PC-3 (cell line): ENCODE measurements around the gene RGS11. TPM values are rescaled to one million over a fixed set of nuclear protein-coding genes. Genes with fewer than 3 reads are reported as not detected.

Experiments used
- ATAC-seq: fragments of 200-7000 bp; cut with Tn5 transposase; 2 replicates; pipeline ENCODE4 v1.9.1; 2020; ENCODE audit warnings: mild to moderate bottlenecking, moderate library complexity
- BruUV-seq: library from RNA; stranded (reverse); fragments of 400-500 nt; replicated peaks from 2 replicates; lab custom pipeline; 2021; lab: Mats Ljungman, UMichigan
- CTCF ChIA-PET: fragments of 300-600 bp; sonication (Branson Sonifier 250); formaldehyde crosslinking; loops from one replicate; lab custom pipeline; 2022; ENCODE audit warnings: antibody characterized with exemption; lab: Charles Lee
- POLR2A ChIA-PET: fragments of 300-600 bp; sonication (Branson Sonifier 250); formaldehyde crosslinking; loops from one replicate; lab custom pipeline; 2022; ENCODE audit warnings: antibody characterized with exemption; ENCODE audit not compliant: unreplicated experiment; lab: Charles Lee
- DNase-seq: peaks from one replicate; pipeline ENCODE4 v3.0.0-alpha.2; 2015
- H2AFZ ChIP-seq: fragments of 300-600 bp; sonication (generic); 2 replicates; pipeline ENCODE4 v1.6.0; 2016; ENCODE audit warnings: antibody characterized with exemption, low read length
- H3F3A ChIP-seq: fragments of 300-600 bp; sonication (generic); one replicate; pipeline ENCODE4 v1.6.0; 2017; ENCODE audit warnings: antibody characterized with exemption, low read length, control low read depth, mild to moderate bottlenecking; ENCODE audit not compliant: unreplicated experiment
- H3K27ac ChIP-seq: fragments of 300-600 bp; sonication (generic); 2 replicates; pipeline ENCODE4 v1.5.1; 2016; ENCODE audit warnings: mild to moderate bottlenecking, low read length
- H3K27me3 ChIP-seq: fragments of 300-600 bp; sonication (generic); 2 replicates; pipeline ENCODE4 v1.6.1; 2016; ENCODE audit warnings: low read length, mixed read lengths
- H3K36me3 ChIP-seq: fragments of 300-600 bp; sonication (generic); 2 replicates; pipeline ENCODE4 v1.6.1; 2016; ENCODE audit warnings: low read depth, mixed run types, low read length, mixed read lengths
- H3K4me1 ChIP-seq: fragments of 300-600 bp; sonication (generic); 2 replicates; pipeline ENCODE4 v1.5.1; 2016; ENCODE audit warnings: low read length; ENCODE audit not compliant: insufficient read depth
- H3K4me2 ChIP-seq: fragments of 300-600 bp; sonication (generic); 2 replicates; pipeline ENCODE4 v1.6.0; 2016; ENCODE audit warnings: low read length
- H3K4me3 ChIP-seq: fragments of 300-600 bp; sonication (generic); 2 replicates; pipeline ENCODE4 v1.5.1; 2016; ENCODE audit warnings: mild to moderate bottlenecking, low read length, mixed read lengths
- H3K79me2 ChIP-seq: fragments of 300-600 bp; sonication (generic); 2 replicates; pipeline ENCODE4 v1.6.1; 2017; ENCODE audit warnings: low read length, mixed read lengths
- H3K9ac ChIP-seq: fragments of 300-600 bp; sonication (generic); 2 replicates; pipeline ENCODE4 v1.6.0; 2016; ENCODE audit warnings: mild to moderate bottlenecking, low read length
- H3K9me2 ChIP-seq: fragments of 300-600 bp; sonication (generic); replicated peaks from 2 replicates; pipeline ENCODE4 v1.6.1; 2016; ENCODE audit warnings: mixed run types, low read length, mixed read lengths
- H3K9me3 ChIP-seq: fragments of 300-600 bp; sonication (generic); 2 replicates; pipeline ENCODE4 v1.6.1; 2016; ENCODE audit warnings: low read length, mixed read lengths
- H4K20me1 ChIP-seq: fragments of 300-600 bp; sonication (generic); 2 replicates; pipeline ENCODE4 v1.6.1; 2016; ENCODE audit warnings: low read length, mixed read lengths
- EZH2 ChIP-seq: fragments of 300-600 bp; sonication (generic); IDR thresholded peaks from one replicate; pipeline ENCODE4 v1.6.1; 2017; ENCODE audit warnings: antibody characterized with exemption, mild to moderate bottlenecking, low read length; ENCODE audit not compliant: unreplicated experiment
- EZH2phosphoT487 ChIP-seq: fragments of 300-600 bp; sonication (generic); IDR thresholded peaks from 2 replicates; pipeline ENCODE4 v1.6.1; 2018; ENCODE audit warnings: mild to moderate bottlenecking, antibody characterized with exemption, low read length, borderline replicate concordance
- intact Hi-C: fragments of 100-400 bp; cut with micrococcal nuclease; formaldehyde crosslinking; loops from 2 replicates; pipeline ENCODE4 v1.9.0; 2023
- total RNA-seq: library from RNA; depleted of rRNA; stranded (reverse); fragments of >200 nt; gene quantifications from 2 replicates; pipeline ENCODE4 v1.2.3, GENCODE V29; 2014
- TF ChIP-seq, protein P1 (sequence below): fragments of 300-600 bp; sonication (generic); conservative IDR thresholded peaks from 2 replicates; pipeline ENCODE4 v1.5.1; 2017; ENCODE audit warnings: antibody characterized with exemption, low read depth, mild to moderate bottlenecking, low read length

Gene RGS11
- total RNA-seq, 1 experiment from 2014 or later = 1.2 TPM

DNA sequence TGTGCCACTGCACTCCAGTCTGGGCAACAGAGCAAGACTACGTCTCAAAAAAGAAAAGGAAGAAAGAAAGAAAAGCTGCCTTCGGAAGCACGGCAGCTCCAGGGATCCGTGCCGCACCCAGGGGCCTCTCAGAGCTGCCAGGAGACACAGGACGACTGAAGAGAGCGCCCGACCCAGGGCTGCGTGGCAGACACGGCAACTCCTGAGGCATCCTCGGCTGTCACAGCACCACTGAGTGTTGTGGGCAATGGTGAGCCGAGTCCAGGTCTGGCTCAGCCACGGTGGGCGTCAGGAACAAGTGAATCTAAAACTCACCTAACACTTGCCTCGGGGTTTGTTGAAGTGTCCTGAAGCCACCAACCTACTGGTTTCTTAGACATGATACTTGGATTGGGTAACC, 36.0 kb upstream of the RGS11 start:
- ATAC-seq (no peak), DNase-seq (no peak)
- H3K4me2 ChIP-seq = no peak overlapping the region
- H3K27me3 ChIP-seq = no peaks in the 10 kb centered on the region
- no peaks in the 10 kb centered on the region for H3F3A ChIP-seq
- H3K36me3 ChIP-seq = no peaks in the 10 kb centered on the region
- POLR2A ChIA-PET = no interaction called here
- intact Hi-C loops = no loop called here
- H4K20me1 ChIP-seq = no peaks in the 10 kb centered on the region
- no TSS peak for BruUV-seq
- CTCF ChIA-PET = no interaction called here
- no peaks in the 10 kb centered on the region for H3K9me3 ChIP-seq
- no peaks in the 10 kb centered on the region for H3K9me2 ChIP-seq
- H3K4me3 ChIP-seq = no peak overlapping the region
- no peak overlapping the region for H3K27ac ChIP-seq
- no peaks in the 10 kb centered on the region for H3K4me1 ChIP-seq
- TF ChIP-seq, protein P1, sequence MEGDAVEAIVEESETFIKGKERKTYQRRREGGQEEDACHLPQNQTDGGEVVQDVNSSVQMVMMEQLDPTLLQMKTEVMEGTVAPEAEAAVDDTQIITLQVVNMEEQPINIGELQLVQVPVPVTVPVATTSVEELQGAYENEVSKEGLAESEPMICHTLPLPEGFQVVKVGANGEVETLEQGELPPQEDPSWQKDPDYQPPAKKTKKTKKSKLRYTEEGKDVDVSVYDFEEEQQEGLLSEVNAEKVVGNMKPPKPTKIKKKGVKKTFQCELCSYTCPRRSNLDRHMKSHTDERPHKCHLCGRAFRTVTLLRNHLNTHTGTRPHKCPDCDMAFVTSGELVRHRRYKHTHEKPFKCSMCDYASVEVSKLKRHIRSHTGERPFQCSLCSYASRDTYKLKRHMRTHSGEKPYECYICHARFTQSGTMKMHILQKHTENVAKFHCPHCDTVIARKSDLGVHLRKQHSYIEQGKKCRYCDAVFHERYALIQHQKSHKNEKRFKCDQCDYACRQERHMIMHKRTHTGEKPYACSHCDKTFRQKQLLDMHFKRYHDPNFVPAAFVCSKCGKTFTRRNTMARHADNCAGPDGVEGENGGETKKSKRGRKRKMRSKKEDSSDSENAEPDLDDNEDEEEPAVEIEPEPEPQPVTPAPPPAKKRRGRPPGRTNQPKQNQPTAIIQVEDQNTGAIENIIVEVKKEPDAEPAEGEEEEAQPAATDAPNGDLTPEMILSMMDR = no peak
- TF ChIP-seq EZH2 (no peak), EZH2phosphoT487 (no peak)
- peaks cover 5% of the 10 kb centered on the region; the same call in 1 of the 2 replicates for H3K79me2 ChIP-seq
- no peak overlapping the region for H3K9ac ChIP-seq
- H2AFZ ChIP-seq = no peak overlapping the region

DNA sequence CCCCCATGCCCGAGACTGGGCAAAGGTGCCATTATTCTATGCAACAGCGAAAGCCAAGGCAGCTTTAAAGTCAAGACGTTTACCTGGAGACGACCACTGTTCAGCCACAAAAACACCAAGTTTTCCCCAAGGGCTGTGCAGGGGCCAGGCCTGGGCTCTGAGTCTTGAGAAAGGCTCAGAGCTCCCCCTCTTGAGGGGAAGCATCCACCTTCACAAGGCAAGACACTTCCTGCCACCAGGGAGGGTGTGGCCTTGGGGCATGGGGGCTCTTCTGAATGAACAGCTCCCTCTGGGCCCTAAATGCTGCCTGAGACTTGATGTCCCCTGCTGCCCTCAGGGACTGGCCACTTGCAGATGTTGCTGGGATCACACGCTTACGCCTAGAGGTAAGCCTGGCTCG, 33.7 kb upstream of the RGS11 start:
- no peaks in the 10 kb centered on the region for H4K20me1 ChIP-seq
- no peaks in the 10 kb centered on the region for H3K9me3 ChIP-seq
- DNase-seq = no peak
- H3F3A ChIP-seq = no peaks in the 10 kb centered on the region
- CTCF ChIA-PET = no interaction called here
- no peaks in the 10 kb centered on the region for H3K9me2 ChIP-seq
- intact Hi-C loops = no loop called here
- TF ChIP-seq, protein P1 = no peak
- TF ChIP-seq EZH2 (no peak), EZH2phosphoT487 (no peak)
- H3K9ac ChIP-seq = no peak overlapping the region
- H3K36me3 ChIP-seq = no peaks in the 10 kb centered on the region
- no peaks in the 10 kb centered on the region for H3K79me2 ChIP-seq
- H3K4me1 ChIP-seq = no peaks in the 10 kb centered on the region
- H3K4me3 ChIP-seq = no peak overlapping the region
- H3K27me3 ChIP-seq = no peaks in the 10 kb centered on the region
- POLR2A ChIA-PET = no interaction called here
- H2AFZ ChIP-seq = no peak overlapping the region
- no peak for ATAC-seq
- H3K4me2 ChIP-seq = no peak overlapping the region
- H3K27ac ChIP-seq = no peak overlapping the region
- BruUV-seq = no TSS peak

DNA sequence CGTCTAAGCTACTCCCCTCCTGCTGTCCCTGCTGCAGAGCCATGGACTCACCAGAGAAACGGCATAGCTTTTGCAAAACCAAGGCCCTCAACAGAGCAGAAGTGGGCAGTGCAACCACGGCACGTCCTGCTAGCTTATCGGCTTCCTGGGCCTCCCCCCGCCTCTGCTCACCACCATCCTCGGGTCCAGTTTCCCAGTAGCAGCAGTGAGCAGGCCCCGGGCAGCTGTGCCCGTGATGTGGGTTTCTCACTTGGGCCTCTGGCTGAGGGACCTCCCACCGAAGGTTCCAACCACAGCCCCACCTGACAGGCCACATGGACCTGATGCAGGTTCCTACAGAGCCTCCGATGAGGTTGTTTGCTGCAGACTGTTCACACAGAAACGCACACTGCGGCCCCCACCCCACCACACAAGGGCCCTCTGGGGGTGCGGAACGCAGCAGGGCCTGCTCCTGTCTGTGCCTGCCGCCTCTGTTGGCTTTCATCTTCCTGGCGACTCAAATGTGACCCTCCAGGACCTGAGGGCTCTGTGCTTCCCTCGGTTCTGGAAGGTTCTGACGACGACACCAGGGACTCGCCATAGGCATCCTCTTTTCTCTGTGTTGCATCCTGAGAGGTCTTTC, 32.1 kb upstream of the RGS11 start:
- H3K9ac ChIP-seq = no peak overlapping the region
- intact Hi-C loops = no loop called here
- H3K9me2 ChIP-seq = no peaks in the 10 kb centered on the region
- H3K4me3 ChIP-seq = no peak overlapping the region
- H3K79me2 ChIP-seq = no peaks in the 10 kb centered on the region
- no peak for DNase-seq
- no peak overlapping the region for H3K4me2 ChIP-seq
- H3K36me3 ChIP-seq = no peaks in the 10 kb centered on the region
- no peaks in the 10 kb centered on the region for H3K9me3 ChIP-seq
- H3K4me1 ChIP-seq = no peaks in the 10 kb centered on the region
- TF ChIP-seq, protein P1 = no peak
- TF ChIP-seq EZH2phosphoT487 = no peak
- TF ChIP-seq EZH2 = no peak
- no TSS peak for BruUV-seq
- no peaks in the 10 kb centered on the region for H4K20me1 ChIP-seq
- ChIA-PET CTCF (no interaction called here), POLR2A (no interaction called here)
- no peaks in the 10 kb centered on the region for H3K27me3 ChIP-seq
- H3F3A ChIP-seq = no peaks in the 10 kb centered on the region
- H3K27ac ChIP-seq = no peak overlapping the region
- no peak overlapping the region for H2AFZ ChIP-seq
- no peak for ATAC-seq
